GM18511 (cell line): ENCODE measurements around the gene PRRC2C.
A peak's percentile ranks its signal among the peaks of the same experiment; 100 is the strongest.
"Not testable (repeated sequence)": the region's sequence is repeated elsewhere in the genome, so short reads cannot be mapped to it uniquely, and the experiment has no call there.

Experiments used
- ATAC-seq: cut with Tn5 transposase; IDR thresholded peaks from one replicate; pipeline ENCODE4 v1.9.1; 2021; ENCODE audit warnings: mild to moderate bottlenecking, moderate library complexity; ENCODE audit not compliant: unreplicated experiment

Gene PRRC2C

GRCh38 chr1:171581766-171582165, 96.4 kb downstream of the PRRC2C start:
- ATAC-seq = no peak

GRCh38 chr1:171582589-171582988, 97.3 kb downstream of the PRRC2C start:
- ATAC-seq = no peak

- ATAC-seq = no peak
Measured at GRCh38 chr1:171583591-171584201, 98.4 kb downstream of the PRRC2C start.

GRCh38 chr1:171585715-171586114, 100.4 kb downstream of the PRRC2C start:
- no peak for ATAC-seq

GRCh38 chr1:171588230-171588629, 102.9 kb downstream of the PRRC2C start:
- ATAC-seq = no peak

GRCh38 chr1:171590022-171590421, 104.7 kb downstream of the PRRC2C start:
- ATAC-seq = no peak

- no peak for ATAC-seq
Measured at GRCh38 chr1:171595324-171595723, 110.0 kb downstream of the PRRC2C start.

GRCh38 chr1:171596119-171596518, 110.8 kb downstream of the PRRC2C start:
- no peak for ATAC-seq

GRCh38 chr1:171596705-171597104, 111.4 kb downstream of the PRRC2C start:
- ATAC-seq = no peak

GRCh38 chr1:171597203-171597602, 111.9 kb downstream of the PRRC2C start:
- ATAC-seq = no peak

- peak; percentile 66 for ATAC-seq
Measured at GRCh38 chr1:171600310-171600709, 115.0 kb downstream of the PRRC2C start.

- no peak for ATAC-seq
Measured at GRCh38 chr1:171600862-171601261, 115.5 kb downstream of the PRRC2C start.

- ATAC-seq = not testable (repeated sequence)
Measured at GRCh38 chr1:171603042-171603441, 117.7 kb downstream of the PRRC2C start.

- ATAC-seq = peak; percentile 53
Measured at GRCh38 chr1:171606402-171606941, 121.1 kb downstream of the PRRC2C start.

GRCh38 chr1:171610385-171610784, 125.1 kb downstream of the PRRC2C start:
- ATAC-seq = peak; percentile 57

- no peak for ATAC-seq
Measured at GRCh38 chr1:171611306-171611705, 126.0 kb downstream of the PRRC2C start.

- no peak for ATAC-seq
Measured at GRCh38 chr1:171613282-171613681, 128.0 kb downstream of the PRRC2C start.

GRCh38 chr1:171615122-171615906, 130.0 kb downstream of the PRRC2C start:
- peak; percentile 32 for ATAC-seq

- ATAC-seq = no peak
Measured at GRCh38 chr1:171616586-171616985, 131.3 kb downstream of the PRRC2C start.

GRCh38 chr1:171622152-171622462, 136.8 kb downstream of the PRRC2C start, which contains the start of gene MYOCOS:
MYOCOS (plus strand) TSS chr1:171622243; CDS start chr1:171623884, 1,641 bp downstream.
- ATAC-seq = no peak

GRCh38 chr1:171623651-171624331, 138.5 kb downstream of the PRRC2C start:
- ATAC-seq = no peak

- no peak for ATAC-seq
Measured at GRCh38 chr1:171625225-171625624, 139.9 kb downstream of the PRRC2C start.
